Measurements from ENCODE around the gene CREB5. TPM values are rescaled to one million over a fixed set of nuclear protein-coding genes. Genes with fewer than 3 reads are reported as not detected.

The CREB5 gene
- total RNA-seq, 4 donors from 2014 or later, result 0.90 to 10.1 (median 4.9) TPM

- Histone ChIP-seq H3K4me1 (no peaks in the 10 kb centered on the region), H3K27me3 (no peaks in the 10 kb centered on the region), H3K4me3 (no peak overlapping the region), H3K9me3 (no peaks in the 10 kb centered on the region), H3K36me3 (no peaks in the 10 kb centered on the region), H3K27ac (no peak overlapping the region)
- TF ChIP-seq CTCF (IDR thresholded peaks at IDR 0.05 in 4 of 5, conservative IDR thresholded peaks at IDR 0.05 in 1 of 5) (no peak), POLR2A (IDR thresholded peaks at IDR 0.05) (no peak)
- DNase-seq (no peak), ATAC-seq (no peak)
- in situ Hi-C loops (cut with MboI; ENCODE audit: low sequenced_read_pairs in 4 of 4), result no loop called here
- intact Hi-C loops (cut with DNase I; ENCODE audit: low total_unique reads), result no loop called here
These were observed 30.9 kb upstream of the CREB5 start for GRCh38 chr7:28381466-28381865.

- in situ Hi-C loops (cut with MboI; ENCODE audit: low sequenced_read_pairs in 4 of 4) (no loop called here), intact Hi-C loops (cut with DNase I; ENCODE audit: low total_unique reads) (no loop called here)
- Histone ChIP-seq H3K9me3 (no peaks in the 10 kb centered on the region), H3K4me1 (no peaks in the 10 kb centered on the region), H3K27ac (no peak overlapping the region), H3K36me3 (no peaks in the 10 kb centered on the region), H3K4me3 (no peak overlapping the region), H3K27me3 (no peaks in the 10 kb centered on the region)
- no peak for TF ChIP-seq POLR2A (IDR thresholded peaks at IDR 0.05)
- no peak for TF ChIP-seq CTCF (IDR thresholded peaks at IDR 0.05 in 4 of 5, conservative IDR thresholded peaks at IDR 0.05 in 1 of 5)
- no peak for ATAC-seq
- DNase-seq, result no peak
These were observed 30.2 kb upstream of the CREB5 start for GRCh38 chr7:28382144-28382543.

GRCh38 chr7:28383975-28384374 is 28.3 kb upstream of the CREB5 start:
- DNase-seq (no peak), ATAC-seq (no peak)
- Histone ChIP-seq H3K36me3 (no peaks in the 10 kb centered on the region), H3K4me3 (no peak overlapping the region), H3K4me1 (no peaks in the 10 kb centered on the region), H3K27ac (no peak overlapping the region), H3K9me3 (no peaks in the 10 kb centered on the region), H3K27me3 (no peaks in the 10 kb centered on the region)
- in situ Hi-C loops (cut with MboI; ENCODE audit: low sequenced_read_pairs in 4 of 4) (no loop called here), intact Hi-C loops (cut with DNase I; ENCODE audit: low total_unique reads) (no loop called here)
- TF ChIP-seq CTCF (IDR thresholded peaks at IDR 0.05 in 4 of 5, conservative IDR thresholded peaks at IDR 0.05 in 1 of 5) (no peak), POLR2A (IDR thresholded peaks at IDR 0.05) (no peak)

- Histone ChIP-seq H3K9me3 (no peaks in the 10 kb centered on the region), H3K4me3 (peak overlapping the region; percentile 42 to 61 (median 50)), H3K4me1 (peaks cover 6 to 8% of the 10 kb centered on the region in 2 donors), H3K36me3 (no peaks in the 10 kb centered on the region), H3K27ac (peak overlapping the region in 2 of 4 donors; percentile 46 to 47), H3K27me3 (no peaks in the 10 kb centered on the region)
- in situ Hi-C loops (cut with MboI; ENCODE audit: low sequenced_read_pairs in 4 of 4) (loop anchor here (5.0 to 10.0 kb wide), 5 partner anchors 215 to 468 kb away; no protein-coding TSS in a partner anchor), intact Hi-C loops (cut with DNase I; ENCODE audit: low total_unique reads) (loop anchor here (5.0 kb wide), 2 partner anchors 128 to 238 kb away; no protein-coding TSS in a partner anchor)
- DNase-seq (no peak), ATAC-seq (peak; percentile 65 to 69)
- TF ChIP-seq POLR2A (IDR thresholded peaks at IDR 0.05) (no peak), CTCF (IDR thresholded peaks at IDR 0.05 in 4 of 5, conservative IDR thresholded peaks at IDR 0.05 in 1 of 5) (peak; percentile 71 to 89 (median 84))
These were observed 22.6 kb upstream of the CREB5 start for GRCh38 chr7:28389504-28390395.

Data from gastrocnemius medialis (tissue), 4 donors.